ENCODE measurements around the gene FSIP1.

FSIP1 gene

DNA sequence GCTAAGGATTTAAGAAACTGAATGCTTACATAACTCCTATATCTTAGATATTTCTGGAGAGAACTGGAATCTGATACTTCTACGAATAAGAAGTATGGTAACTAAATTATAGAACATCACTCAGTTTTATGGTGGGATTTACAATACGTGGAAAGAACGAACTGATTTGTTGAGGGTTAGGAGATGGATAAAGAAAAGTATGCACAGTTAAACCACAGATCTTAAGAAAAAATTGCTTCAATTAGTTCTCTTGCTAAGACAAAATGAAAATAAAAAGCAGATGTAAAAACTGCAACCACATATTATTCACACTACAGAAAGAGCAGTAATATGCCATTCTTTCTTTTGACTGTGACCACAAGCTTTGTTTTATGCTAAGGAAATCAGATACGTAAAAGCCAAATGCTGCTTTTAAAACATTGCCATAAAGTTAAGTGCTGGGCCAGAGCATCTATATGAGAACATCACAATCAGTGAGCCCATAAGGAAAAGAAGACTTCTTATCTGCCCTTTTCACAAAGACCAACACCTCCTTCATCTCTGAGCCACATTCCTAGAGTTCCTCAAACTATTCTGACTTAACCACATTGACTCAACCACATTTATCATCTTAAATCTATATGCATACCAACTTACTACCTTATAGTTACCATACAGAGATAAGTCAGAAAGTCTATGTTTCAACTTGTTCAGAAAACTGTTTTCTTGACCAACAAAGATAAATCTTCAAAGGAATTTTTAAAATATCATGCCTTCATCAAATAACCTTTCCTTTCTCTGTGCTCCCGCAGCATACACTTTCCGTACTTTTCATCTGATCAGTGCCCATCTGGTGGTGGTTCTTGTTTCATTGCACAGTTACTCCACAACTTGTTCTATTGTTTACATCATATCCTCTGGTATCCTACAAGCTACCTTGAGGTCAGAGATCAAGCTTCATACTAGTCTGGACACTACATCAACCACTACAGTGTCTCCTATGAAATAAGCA is 61.7 kb downstream of the FSIP1 start:
- Mint-ChIP-seq H3K4me1 (no peaks in the 10 kb centered on the region), H3K4me3 (no peak overlapping the region), H3K27ac (no peak overlapping the region), H3K9me3 (no peaks in the 10 kb centered on the region), H3K36me3 (no peaks in the 10 kb centered on the region), H3K27me3 (no peaks in the 10 kb centered on the region)

DNA sequence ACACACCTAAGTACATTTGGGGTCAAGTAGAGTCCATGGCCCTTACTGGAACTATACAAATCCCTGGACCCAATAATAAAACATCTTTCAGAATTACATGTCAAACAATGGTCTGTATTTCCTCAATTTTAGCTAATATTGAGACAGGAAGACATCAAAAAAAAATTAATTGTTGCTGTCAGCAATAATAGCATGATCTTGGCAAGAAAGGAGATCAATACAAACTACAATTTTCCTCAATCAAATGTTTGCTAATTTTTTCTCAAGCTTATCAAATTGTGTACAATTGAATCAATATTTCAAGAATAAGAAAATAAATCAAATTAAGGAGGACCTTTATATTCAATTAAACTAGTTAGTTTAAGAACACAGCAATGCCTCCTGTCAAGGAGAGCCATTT is 62.6 kb downstream of the FSIP1 start:
- Mint-ChIP-seq H3K4me3 (no peak overlapping the region), H3K27ac (no peak overlapping the region), H3K4me1 (no peaks in the 10 kb centered on the region), H3K9me3 (no peaks in the 10 kb centered on the region), H3K27me3 (no peaks in the 10 kb centered on the region), H3K36me3 (no peaks in the 10 kb centered on the region)

DNA sequence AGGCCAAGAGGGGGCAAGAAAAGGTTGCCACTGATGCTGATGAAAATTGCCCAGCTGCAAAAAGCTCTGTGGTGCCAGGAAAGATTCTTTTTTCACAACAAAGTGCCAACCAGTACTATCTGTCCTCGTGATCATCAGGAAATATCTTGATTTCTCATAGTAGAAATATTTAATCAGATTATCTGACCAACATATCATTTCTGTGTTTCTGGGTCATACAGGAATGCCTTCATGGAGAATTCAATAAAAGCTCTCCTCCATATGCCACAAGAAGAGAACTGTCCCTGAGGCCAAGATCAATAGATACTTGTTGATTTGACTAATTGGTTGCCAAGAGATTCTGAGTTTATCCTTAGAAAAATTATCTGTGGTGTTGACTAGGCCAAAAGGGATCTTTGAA is 63.5 kb downstream of the FSIP1 start:
- H3K4me1 Mint-ChIP-seq: no peaks in the 10 kb centered on the region
- no peak overlapping the region for H3K27ac Mint-ChIP-seq
- no peaks in the 10 kb centered on the region for H3K9me3 Mint-ChIP-seq
- no peaks in the 10 kb centered on the region for H3K36me3 Mint-ChIP-seq
- no peaks in the 10 kb centered on the region for H3K27me3 Mint-ChIP-seq
- no peak overlapping the region for H3K4me3 Mint-ChIP-seq

DNA sequence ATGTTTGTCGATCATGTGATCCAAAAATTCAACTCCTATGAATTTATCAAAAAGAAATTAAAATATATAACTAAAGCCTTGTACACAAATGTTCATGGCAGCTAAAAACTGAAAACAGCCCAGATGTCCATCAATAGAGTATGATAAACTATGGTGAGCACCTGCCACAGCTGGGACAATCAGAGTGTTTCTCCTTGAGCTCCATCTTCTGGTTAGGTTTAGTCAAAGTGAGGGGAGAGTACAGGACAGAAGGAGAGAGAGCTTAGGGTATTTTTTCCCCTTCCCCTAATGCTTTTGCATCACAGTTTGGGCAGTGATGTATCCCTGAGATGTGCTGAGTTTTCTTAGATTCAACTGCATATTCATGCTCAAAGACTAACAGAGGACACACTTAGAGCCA is 65.5 kb downstream of the FSIP1 start:
- no peaks in the 10 kb centered on the region for H3K36me3 Mint-ChIP-seq
- no peaks in the 10 kb centered on the region for H3K4me1 Mint-ChIP-seq
- no peaks in the 10 kb centered on the region for H3K27me3 Mint-ChIP-seq
- no peak overlapping the region for H3K27ac Mint-ChIP-seq
- H3K4me3 Mint-ChIP-seq: no peak overlapping the region
- no peaks in the 10 kb centered on the region for H3K9me3 Mint-ChIP-seq

DNA sequence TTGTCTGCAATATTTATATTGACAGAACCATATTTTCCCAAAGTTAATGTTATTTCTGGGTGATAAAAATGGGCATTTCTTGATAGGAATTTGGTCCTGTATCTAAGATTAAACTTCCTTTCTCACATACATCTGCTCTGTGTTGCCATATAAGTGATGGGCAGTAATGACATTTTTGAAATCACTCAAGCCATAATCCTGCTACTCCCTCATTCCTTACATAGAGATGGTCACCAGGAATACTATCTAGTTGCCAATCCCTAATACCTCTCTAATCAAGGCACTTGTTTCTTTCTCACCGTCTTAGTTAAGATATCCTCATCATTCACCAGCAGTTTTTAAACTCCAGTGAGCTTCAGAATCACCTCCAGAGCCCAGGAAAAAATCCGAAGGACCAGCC is 68.4 kb downstream of the FSIP1 start:
- no peak overlapping the region for H3K27ac Mint-ChIP-seq
- H3K36me3 Mint-ChIP-seq: no peaks in the 10 kb centered on the region
- no peaks in the 10 kb centered on the region for H3K27me3 Mint-ChIP-seq
- no peak overlapping the region for H3K4me3 Mint-ChIP-seq
- H3K4me1 Mint-ChIP-seq: no peaks in the 10 kb centered on the region
- H3K9me3 Mint-ChIP-seq: no peaks in the 10 kb centered on the region

DNA sequence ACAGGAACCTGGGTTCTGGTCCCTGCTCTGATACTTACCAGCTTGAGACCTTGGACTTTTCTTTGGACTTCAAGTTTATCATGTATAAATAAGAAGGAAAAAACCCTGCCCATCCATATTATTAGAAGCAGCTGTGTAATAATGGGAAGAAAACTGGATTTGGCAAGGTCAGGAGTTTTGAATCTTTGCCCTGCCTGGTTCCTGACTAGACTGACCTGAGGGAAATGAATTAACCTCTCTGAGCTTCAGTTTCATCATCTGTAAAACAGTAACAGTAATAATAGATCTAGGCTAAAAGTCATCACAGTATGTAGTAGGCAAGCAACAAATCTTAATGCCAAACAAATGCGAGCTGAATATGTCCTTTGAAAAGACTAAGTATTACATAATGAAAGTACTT is 68.8 kb downstream of the FSIP1 start:
- Mint-ChIP-seq H3K4me1 (no peaks in the 10 kb centered on the region), H3K27ac (no peak overlapping the region), H3K36me3 (no peaks in the 10 kb centered on the region), H3K4me3 (no peak overlapping the region), H3K27me3 (no peaks in the 10 kb centered on the region), H3K9me3 (no peaks in the 10 kb centered on the region)

DNA sequence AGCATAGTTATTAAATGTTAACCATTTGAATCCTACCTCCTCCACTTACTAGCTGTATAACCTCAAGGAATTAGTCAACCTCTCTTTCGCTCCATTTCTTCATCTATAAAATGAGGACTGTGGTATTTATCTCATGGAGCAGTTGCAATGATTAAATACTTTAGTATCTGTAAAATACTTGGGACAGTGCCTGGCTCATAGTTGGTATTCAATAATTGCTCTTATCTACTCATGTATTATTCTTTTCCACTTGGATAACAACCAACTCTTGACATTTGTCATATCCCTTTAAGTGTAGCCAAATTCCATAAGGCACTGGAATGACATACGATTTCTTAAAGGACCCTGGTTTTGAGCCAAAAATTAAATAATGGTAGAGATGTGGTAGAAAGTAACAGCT is 72.0 kb downstream of the FSIP1 start:
- Mint-ChIP-seq H3K36me3 (no peaks in the 10 kb centered on the region), H3K9me3 (no peaks in the 10 kb centered on the region)

DNA sequence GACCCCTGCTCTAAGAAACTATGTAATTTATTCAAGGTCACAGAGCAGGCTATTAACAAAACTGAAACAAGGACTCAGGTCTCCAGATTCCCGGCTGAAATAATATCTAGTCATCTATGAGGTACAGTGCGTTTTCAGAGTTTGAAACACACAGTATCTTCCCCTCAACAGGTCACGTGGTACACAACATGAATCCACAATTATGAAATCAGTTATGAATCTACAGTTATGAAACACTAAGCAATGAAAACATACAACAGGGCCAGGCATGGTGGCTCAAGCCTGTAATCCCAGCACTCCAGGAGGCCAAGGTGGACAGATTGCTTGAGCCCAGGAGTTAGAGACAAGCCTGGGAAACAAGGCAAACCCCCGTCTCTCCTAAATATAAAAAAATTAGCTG is 72.7 kb downstream of the FSIP1 start:
- Mint-ChIP-seq H3K9me3 (no peaks in the 10 kb centered on the region), H3K36me3 (no peaks in the 10 kb centered on the region), H3K27me3 (no peaks in the 10 kb centered on the region), H3K4me1 (no peaks in the 10 kb centered on the region), H3K4me3 (no peak overlapping the region), H3K27ac (no peak overlapping the region)

More for the DNA sequence above, 72.0 kb downstream of the FSIP1 start:
- H3K27me3 Mint-ChIP-seq: no peaks in the 10 kb centered on the region
- H3K4me3 Mint-ChIP-seq: no peak overlapping the region
- H3K27ac Mint-ChIP-seq: no peak overlapping the region
- no peaks in the 10 kb centered on the region for H3K4me1 Mint-ChIP-seq

DNA sequence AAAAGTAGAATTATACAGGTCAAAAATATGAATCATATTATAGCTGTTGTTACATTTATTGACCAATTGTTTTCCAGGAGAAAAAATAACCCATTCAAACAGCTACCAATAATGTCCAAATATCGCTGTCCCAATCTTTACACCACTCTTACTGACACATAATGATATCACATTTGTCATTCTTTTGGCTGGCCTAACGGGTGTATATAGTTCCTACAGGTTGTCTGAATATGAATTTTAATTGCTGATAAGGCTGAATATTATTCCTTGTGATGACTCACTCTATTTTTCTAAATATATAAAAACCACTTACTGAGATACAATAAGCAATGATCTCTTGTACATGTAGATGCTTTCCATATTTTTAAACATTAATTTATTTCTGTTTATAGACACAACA is 76.4 kb downstream of the FSIP1 start:
- Mint-ChIP-seq H3K27me3 (no peaks in the 10 kb centered on the region), H3K4me1 (no peaks in the 10 kb centered on the region), H3K9me3 (no peaks in the 10 kb centered on the region), H3K27ac (no peak overlapping the region), H3K4me3 (no peak overlapping the region), H3K36me3 (no peaks in the 10 kb centered on the region)

DNA sequence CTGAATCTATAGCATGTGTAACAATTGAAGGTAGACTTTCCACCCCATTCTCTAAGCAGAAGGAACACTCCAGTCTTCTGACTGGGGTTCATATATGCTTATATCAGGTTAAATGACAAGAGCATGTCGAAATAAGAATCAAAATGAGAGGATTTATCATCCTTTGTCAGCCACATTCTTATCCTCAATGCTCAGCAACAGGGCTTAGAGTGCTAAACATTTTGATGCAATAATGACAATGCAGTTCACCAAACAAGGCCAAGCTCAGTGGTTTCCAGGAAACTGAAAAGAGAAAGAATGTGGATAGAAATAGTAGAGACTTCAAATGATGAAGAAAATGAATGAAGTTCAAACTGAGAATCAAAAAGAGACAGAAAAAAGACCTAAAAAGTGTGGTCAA is 78.0 kb downstream of the FSIP1 start:
- H3K4me3 Mint-ChIP-seq: no peak overlapping the region
- H3K36me3 Mint-ChIP-seq: no peaks in the 10 kb centered on the region
- H3K4me1 Mint-ChIP-seq: no peaks in the 10 kb centered on the region
- no peaks in the 10 kb centered on the region for H3K27me3 Mint-ChIP-seq
- no peak overlapping the region for H3K27ac Mint-ChIP-seq
- H3K9me3 Mint-ChIP-seq: no peaks in the 10 kb centered on the region

DNA sequence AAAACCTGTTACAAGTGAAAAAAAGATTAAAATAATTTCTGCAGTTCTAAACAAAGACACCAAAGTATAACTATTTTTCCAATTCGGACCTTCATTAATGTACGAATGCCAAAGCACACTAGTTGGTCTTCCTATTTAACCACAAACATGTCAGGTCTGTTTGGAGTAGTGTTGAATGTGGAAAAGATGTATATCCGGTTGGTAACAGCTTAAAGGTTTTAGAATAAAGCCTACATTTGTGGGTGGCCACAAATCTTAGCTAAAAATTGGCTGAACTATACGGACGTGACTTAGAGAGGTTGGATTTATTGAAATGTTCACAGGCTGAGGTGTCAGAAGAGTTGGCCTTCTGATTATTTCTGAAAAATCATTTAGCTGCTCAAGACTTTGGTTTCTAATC is 78.4 kb downstream of the FSIP1 start:
- Mint-ChIP-seq H3K4me3 (no peak overlapping the region), H3K4me1 (no peaks in the 10 kb centered on the region), H3K27ac (no peak overlapping the region), H3K36me3 (no peaks in the 10 kb centered on the region), H3K9me3 (no peaks in the 10 kb centered on the region), H3K27me3 (no peaks in the 10 kb centered on the region)

DNA sequence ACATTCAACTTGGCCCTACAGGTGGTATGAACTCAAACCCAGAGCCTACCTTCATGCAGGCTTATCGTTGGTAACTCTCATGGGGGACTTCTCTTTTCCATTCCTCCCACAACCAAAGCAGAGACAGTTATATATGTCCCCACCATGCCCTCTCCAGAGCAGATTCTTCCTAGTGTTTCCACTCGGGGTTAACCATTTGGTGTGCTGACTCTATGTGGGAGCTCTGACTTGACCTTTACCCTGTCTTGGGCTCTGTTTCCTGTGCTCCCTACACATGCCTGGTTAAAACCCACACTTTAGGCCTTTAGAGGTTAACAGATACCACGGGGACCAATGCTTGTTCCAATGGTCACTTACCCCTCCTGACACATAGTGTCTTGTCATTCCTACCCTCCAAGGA is 80.7 kb downstream of the FSIP1 start:
- H3K36me3 Mint-ChIP-seq: no peaks in the 10 kb centered on the region
- H3K9me3 Mint-ChIP-seq: no peaks in the 10 kb centered on the region
- H3K4me3 Mint-ChIP-seq: no peak overlapping the region
- H3K27ac Mint-ChIP-seq: no peak overlapping the region
- no peaks in the 10 kb centered on the region for H3K4me1 Mint-ChIP-seq
- H3K27me3 Mint-ChIP-seq: no peaks in the 10 kb centered on the region

DNA sequence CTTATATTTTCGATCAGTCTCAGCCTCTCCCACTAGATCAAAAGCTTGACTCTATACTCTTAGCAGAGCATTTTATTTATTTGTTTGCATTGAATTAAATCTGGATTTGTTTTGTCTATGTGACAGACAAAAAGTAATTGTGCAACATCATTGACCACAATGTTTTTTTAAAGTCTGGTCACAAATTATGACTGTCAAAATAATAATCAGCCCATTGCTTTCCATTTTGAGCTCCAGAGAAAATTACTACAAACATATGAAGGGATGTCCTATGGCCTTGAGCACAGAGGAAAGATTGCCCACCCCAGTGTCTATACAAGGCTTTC is 82.3 kb downstream of the FSIP1 start:
- H3K27me3 Mint-ChIP-seq: no peaks in the 10 kb centered on the region
- no peaks in the 10 kb centered on the region for H3K36me3 Mint-ChIP-seq
- no peak overlapping the region for H3K4me3 Mint-ChIP-seq
- no peaks in the 10 kb centered on the region for H3K9me3 Mint-ChIP-seq
- H3K27ac Mint-ChIP-seq: no peak overlapping the region
- no peaks in the 10 kb centered on the region for H3K4me1 Mint-ChIP-seq

DNA sequence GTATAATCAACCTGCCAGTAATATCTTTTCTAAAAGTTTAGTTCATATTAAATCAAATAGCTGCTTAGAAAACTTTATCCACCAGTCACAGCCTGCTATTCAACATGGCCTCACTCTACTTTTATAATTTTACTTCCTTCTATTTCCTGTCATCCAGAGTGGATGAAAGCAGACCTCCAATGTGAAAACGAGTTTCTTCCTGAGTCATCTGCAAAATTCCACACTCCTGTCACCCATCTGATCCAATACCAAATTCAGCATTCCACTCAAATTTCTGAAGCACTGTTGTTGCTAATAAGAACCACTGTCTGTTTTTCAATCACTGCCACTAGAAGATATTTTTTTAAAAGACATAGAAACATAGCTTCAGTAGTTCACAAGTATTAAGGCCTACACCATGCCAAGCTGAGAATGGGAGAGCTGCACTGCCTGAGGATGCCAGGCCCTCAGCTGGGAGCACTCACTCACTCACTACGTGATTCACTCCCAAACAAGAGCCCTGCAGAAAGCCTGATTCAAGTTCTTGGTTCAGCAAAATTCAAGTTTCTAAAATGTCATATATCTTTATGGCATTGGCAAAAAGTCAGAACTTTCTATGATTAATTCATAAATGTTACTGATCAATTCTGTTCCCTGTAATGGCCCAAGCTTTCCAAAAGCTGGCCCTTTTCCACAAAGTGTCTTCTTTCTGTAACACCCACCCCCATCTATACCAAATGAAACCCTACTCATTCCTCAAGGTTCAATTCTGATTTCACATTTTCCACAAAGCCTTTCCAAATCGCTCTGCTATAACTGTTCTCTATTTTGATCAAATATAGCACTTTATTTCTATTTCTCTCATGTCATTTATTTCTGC is 82.9 kb downstream of the FSIP1 start:
- Mint-ChIP-seq H3K9me3 (no peaks in the 10 kb centered on the region), H3K27ac (no peak overlapping the region), H3K27me3 (no peaks in the 10 kb centered on the region), H3K4me1 (no peaks in the 10 kb centered on the region), H3K4me3 (no peak overlapping the region), H3K36me3 (no peaks in the 10 kb centered on the region)

DNA sequence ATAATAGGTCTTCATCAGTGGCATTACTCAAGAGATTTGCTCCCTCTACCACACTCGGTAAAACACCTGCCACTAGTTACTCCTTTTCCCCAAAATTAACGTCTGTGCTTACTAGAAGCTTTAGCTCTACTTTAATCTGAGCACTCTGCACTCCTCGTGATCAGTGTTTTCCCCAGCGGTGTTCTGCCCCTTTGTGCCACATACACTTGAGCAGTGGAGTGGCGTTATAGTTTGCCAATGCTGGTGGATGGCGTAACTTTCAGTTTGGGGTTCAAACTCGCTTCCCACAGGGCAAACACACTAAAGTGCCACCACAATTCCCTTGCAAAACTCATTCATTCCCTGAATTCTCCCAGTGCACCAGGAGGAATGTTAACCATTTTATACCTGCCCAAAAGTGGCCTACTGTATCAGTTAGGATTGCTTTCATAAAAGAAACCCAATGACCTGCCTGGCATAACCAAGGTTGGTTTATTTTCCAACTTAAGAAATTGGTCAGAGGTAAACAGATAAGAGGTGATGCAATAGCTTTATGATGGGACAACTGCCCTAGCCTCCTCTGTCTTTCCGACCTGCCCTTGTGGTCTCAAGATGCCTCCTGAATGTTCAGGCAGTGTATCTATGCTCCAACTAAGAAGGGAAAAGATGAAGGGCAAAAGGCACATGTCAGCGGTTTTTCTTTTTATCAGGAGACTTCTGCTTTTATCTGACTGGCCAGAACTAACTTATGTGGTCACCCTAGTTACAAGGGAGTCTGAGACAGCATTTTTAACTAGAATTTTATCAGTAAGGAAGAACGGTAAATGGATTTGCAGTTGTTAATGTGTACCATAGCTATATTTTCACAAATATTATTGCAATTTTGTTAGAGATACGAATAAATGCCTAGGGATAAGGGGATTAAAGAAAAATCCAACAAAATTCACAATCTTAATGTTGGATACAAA is 83.9 kb downstream of the FSIP1 start:
- Mint-ChIP-seq H3K27ac (no peak overlapping the region), H3K9me3 (no peaks in the 10 kb centered on the region), H3K4me1 (no peaks in the 10 kb centered on the region), H3K4me3 (no peak overlapping the region), H3K36me3 (no peaks in the 10 kb centered on the region), H3K27me3 (no peaks in the 10 kb centered on the region)

All from activated naive CD4-positive, alpha-beta T cell treated with anti-CD3 and anti-CD28 coated beads, Interleukin-2, amount 50 U/mL, for 24 hours (primary cell).